HEK293 (cell line): ENCODE measurements around the gene HIRA.

Experiments used
- CTCF ChIA-PET: fragments of 350-600 bp; formaldehyde crosslinking; extraction: SDS; loops from one replicate; lab custom pipeline; 2021; ENCODE audit warnings: antibody characterized with exemption; lab: Yijun Ruan, JAX
- POLR2A ChIA-PET: fragments of 300-600 bp; formaldehyde crosslinking; extraction: SDS; loops from one replicate; lab custom pipeline; 2020; ENCODE audit warnings: antibody characterized with exemption, inconsistent platforms; lab: Yijun Ruan, JAX
- H3K27ac ChIP-seq: fragments of 200-500 bp; sonication (Bioruptor generic); 2 replicates; pipeline ENCODE4 v1.5.1; 2014; ENCODE audit warnings: low read depth, low read length, control low read depth, inconsistent platforms; ENCODE audit errors: extremely low read depth
- H3K36me3 ChIP-seq, 2 experiments: fragments of 200-500 bp in 1 of 2; sonication (Bioruptor generic) in 1 of 2; 1 replicate in 1 of 2; 2 replicates in 1 of 2; pipeline ENCODE4 v1.5.1; 2014 to 2017; ENCODE audit warnings: inconsistent platforms in 2 of 2, low read length in 2 of 2; ENCODE audit not compliant: control insufficient read depth in 2 of 2, insufficient read depth in 1 of 2
- H3K4me1 ChIP-seq: fragments of 200-500 bp; sonication (Bioruptor generic); 2 replicates; pipeline ENCODE4 v1.5.1; 2014; ENCODE audit warnings: mild to moderate bottlenecking, low read length, inconsistent platforms; ENCODE audit not compliant: control insufficient read depth, insufficient read depth
- H3K4me3 ChIP-seq: 2 replicates; pipeline ENCODE4 v1.5.1; 2011; ENCODE audit warnings: low read depth, mild to moderate bottlenecking, control low read depth, low read length, moderate library complexity
- H3K9me3 ChIP-seq: fragments of 200-500 bp; sonication (Bioruptor generic); 2 replicates; pipeline ENCODE4 v1.5.1; 2014; ENCODE audit warnings: low read depth, low read length, inconsistent platforms; ENCODE audit not compliant: control insufficient read depth, insufficient read depth
- FEZF1 ChIP-seq: fragments of 450-650 bp; formaldehyde crosslinking; IDR thresholded peaks from 2 replicates; pipeline ENCODE4 v1.5.1; 2016; ENCODE audit warnings: missing biosample characterization, missing genetic modification characterization
- GLIS2 ChIP-seq: fragments of 450-650 bp; formaldehyde crosslinking; IDR thresholded peaks from 2 replicates; pipeline ENCODE4 v1.5.1; 2016; ENCODE audit warnings: missing biosample characterization, missing genetic modification characterization
- HOXD13 ChIP-seq: sonication (generic); formaldehyde crosslinking; IDR thresholded peaks from 2 replicates; pipeline ENCODE4 v1.8.0; 2022; ENCODE audit warnings: missing genetic modification reagents, borderline replicate concordance
- RBAK ChIP-seq: fragments of 450-650 bp; formaldehyde crosslinking; IDR thresholded peaks from 2 replicates; pipeline ENCODE4 v1.5.1; 2016; ENCODE audit warnings: missing biosample characterization, missing genetic modification characterization
- SP2 ChIP-seq: fragments of 450-650 bp; formaldehyde crosslinking; IDR thresholded peaks from 2 replicates; pipeline ENCODE4 v1.5.1; 2016; ENCODE audit warnings: missing biosample characterization, missing genetic modification characterization
- ZBTB7A ChIP-seq: fragments of 450-650 bp; formaldehyde crosslinking; IDR thresholded peaks from 2 replicates; pipeline ENCODE4 v1.5.1; 2016; ENCODE audit warnings: low read depth, missing biosample characterization, missing genetic modification characterization
- ZFP37 ChIP-seq: fragments of 450-650 bp; formaldehyde crosslinking; IDR thresholded peaks from 2 replicates; pipeline ENCODE4 v1.5.1; 2016; ENCODE audit warnings: missing biosample characterization, missing genetic modification characterization
- ZNF19 ChIP-seq: fragments of 450-650 bp; formaldehyde crosslinking; IDR thresholded peaks from 2 replicates; pipeline ENCODE4; 2016; ENCODE audit warnings: missing biosample characterization, missing genetic modification characterization, low read depth
- ZNF202 ChIP-seq: fragments of 450-650 bp; formaldehyde crosslinking; IDR thresholded peaks from 2 replicates; pipeline ENCODE4 v1.5.1; 2016; ENCODE audit warnings: missing biosample characterization, missing genetic modification characterization, borderline replicate concordance
- ZNF24 ChIP-seq: fragments of 450-650 bp; formaldehyde crosslinking; IDR thresholded peaks from 2 replicates; pipeline ENCODE4 v1.5.1; 2016; ENCODE audit warnings: missing biosample characterization, missing genetic modification characterization
- ZNF394 ChIP-seq: fragments of 450-650 bp; formaldehyde crosslinking; IDR thresholded peaks from 2 replicates; pipeline ENCODE4 v1.5.1; 2016; ENCODE audit warnings: missing biosample characterization, missing genetic modification characterization, mild to moderate bottlenecking, moderate library complexity, borderline replicate concordance
- ZNF404 ChIP-seq: fragments of 450-650 bp; formaldehyde crosslinking; IDR thresholded peaks from 2 replicates; pipeline ENCODE4 v1.5.1; 2017; ENCODE audit warnings: missing biosample characterization, missing genetic modification characterization
- ZNF426 ChIP-seq: fragments of 450-650 bp; formaldehyde crosslinking; IDR thresholded peaks from 2 replicates; pipeline ENCODE4 v1.5.1; 2017; ENCODE audit warnings: missing biosample characterization, missing genetic modification characterization, mild to moderate bottlenecking, inconsistent platforms, moderate library complexity
- ZNF521 ChIP-seq: fragments of 450-650 bp; formaldehyde crosslinking; IDR thresholded peaks from 2 replicates; pipeline ENCODE4 v1.5.1; 2017; ENCODE audit warnings: missing biosample characterization, mild to moderate bottlenecking, missing genetic modification characterization
- ZNF530 ChIP-seq: fragments of 450-650 bp; formaldehyde crosslinking; IDR thresholded peaks from 2 replicates; pipeline ENCODE4 v1.5.1; 2016; ENCODE audit warnings: low read depth, missing biosample characterization, missing genetic modification characterization
- ZNF585B ChIP-seq: fragments of 450-650 bp; formaldehyde crosslinking; IDR thresholded peaks from 2 replicates; pipeline ENCODE4 v1.5.1; 2016; ENCODE audit warnings: missing biosample characterization, missing genetic modification characterization
- ZNF623 ChIP-seq: fragments of 450-650 bp; formaldehyde crosslinking; IDR thresholded peaks from 2 replicates; pipeline ENCODE4 v1.5.1; 2016; ENCODE audit warnings: missing biosample characterization, missing genetic modification characterization
- ZNF626 ChIP-seq: fragments of 450-650 bp; sonication (Bioruptor Pico); formaldehyde crosslinking; IDR thresholded peaks from 2 replicates; pipeline ENCODE4 v1.5.1; 2018; ENCODE audit warnings: missing biosample characterization, missing genetic modification characterization, inconsistent platforms
- ZNF658 ChIP-seq: fragments of 450-650 bp; formaldehyde crosslinking; IDR thresholded peaks from 2 replicates; pipeline ENCODE4; 2016; ENCODE audit warnings: missing biosample characterization, missing genetic modification characterization
- ZNF670 ChIP-seq: fragments of 450-650 bp; formaldehyde crosslinking; IDR thresholded peaks from 2 replicates; pipeline ENCODE4 v1.5.1; 2016; ENCODE audit warnings: missing biosample characterization, missing genetic modification characterization, low read depth
- ZNF792 ChIP-seq: fragments of 450-650 bp; formaldehyde crosslinking; IDR thresholded peaks from 2 replicates; pipeline ENCODE4 v1.5.1; 2016; ENCODE audit warnings: missing biosample characterization, missing genetic modification characterization
- ZNF830 ChIP-seq: fragments of 450-650 bp; IDR thresholded peaks from 2 replicates; pipeline ENCODE4 v1.5.0; 2018; ENCODE audit warnings: missing biosample characterization, missing genetic modification characterization, low read depth, mild to moderate bottlenecking, moderate library complexity
- ZSCAN23 ChIP-seq: fragments of 450-650 bp; formaldehyde crosslinking; IDR thresholded peaks from 2 replicates; pipeline ENCODE4 v1.5.1; 2016; ENCODE audit warnings: missing biosample characterization, missing genetic modification characterization
- TF ChIP-seq, protein P1 (sequence below): fragments of 450-650 bp; formaldehyde crosslinking; IDR thresholded peaks from 2 replicates; pipeline ENCODE4 v1.5.1; 2016; ENCODE audit warnings: missing biosample characterization, missing genetic modification characterization
- TF ChIP-seq, protein P2 (sequence below): fragments of 450-650 bp; IDR thresholded peaks from 2 replicates; pipeline ENCODE4 v1.5.1; 2018; ENCODE audit warnings: missing biosample characterization, missing genetic modification characterization
- TF ChIP-seq, protein P3 (sequence below): fragments of 450-650 bp; formaldehyde crosslinking; IDR thresholded peaks from 2 replicates; pipeline ENCODE4 v1.5.1; 2017; ENCODE audit warnings: missing biosample characterization, missing genetic modification characterization
- TF ChIP-seq, protein P4 (sequence below): fragments of 450-650 bp; formaldehyde crosslinking; IDR thresholded peaks from 2 replicates; pipeline ENCODE4 v1.5.1; 2016; ENCODE audit warnings: missing biosample characterization, missing genetic modification characterization, borderline replicate concordance

HIRA gene

DNA sequence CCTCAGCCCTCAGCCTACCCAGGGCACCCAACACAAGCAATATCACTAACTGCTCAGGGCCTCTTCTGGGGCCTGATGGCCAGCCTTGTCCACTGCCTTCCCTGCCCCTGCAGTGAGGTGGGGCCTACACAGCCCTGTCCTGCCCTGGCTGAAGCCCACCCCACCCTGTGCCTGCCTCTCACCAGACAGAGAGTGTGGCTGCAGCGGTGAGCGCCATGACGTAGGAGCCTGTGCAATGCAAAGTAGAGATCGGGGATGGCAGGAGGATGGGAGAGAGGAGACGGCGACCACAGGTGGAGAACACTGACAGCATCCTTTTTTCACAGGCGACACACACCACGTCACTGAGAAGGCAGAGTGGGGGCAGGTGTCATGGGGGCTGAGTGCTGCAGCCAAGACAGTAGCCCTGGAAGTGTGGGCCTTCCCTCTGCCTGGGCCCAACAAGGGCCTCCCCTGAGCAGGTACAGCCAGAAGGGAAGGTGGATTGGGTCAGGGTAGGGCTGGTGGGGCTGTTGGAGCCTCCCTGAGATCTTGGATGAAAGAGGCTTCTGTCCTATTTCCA, 74.7 kb downstream of the HIRA start:
- H3K4me1 ChIP-seq: no peaks in the 10 kb centered on the region
- ChIA-PET CTCF (interaction anchor here (0.6 kb wide), 1 partner anchor 141 kb away, joined by 3 read pairs; no protein-coding TSS in a partner anchor), POLR2A (no interaction called here)
- peaks cover 9 to 99% of the 10 kb centered on the region in 2 experiments; a peak in 2 of 3 replicates for H3K36me3 ChIP-seq
- H3K9me3 ChIP-seq: no peaks in the 10 kb centered on the region
- H3K27ac ChIP-seq: no peak overlapping the region
- TF ChIP-seq, protein P1, sequence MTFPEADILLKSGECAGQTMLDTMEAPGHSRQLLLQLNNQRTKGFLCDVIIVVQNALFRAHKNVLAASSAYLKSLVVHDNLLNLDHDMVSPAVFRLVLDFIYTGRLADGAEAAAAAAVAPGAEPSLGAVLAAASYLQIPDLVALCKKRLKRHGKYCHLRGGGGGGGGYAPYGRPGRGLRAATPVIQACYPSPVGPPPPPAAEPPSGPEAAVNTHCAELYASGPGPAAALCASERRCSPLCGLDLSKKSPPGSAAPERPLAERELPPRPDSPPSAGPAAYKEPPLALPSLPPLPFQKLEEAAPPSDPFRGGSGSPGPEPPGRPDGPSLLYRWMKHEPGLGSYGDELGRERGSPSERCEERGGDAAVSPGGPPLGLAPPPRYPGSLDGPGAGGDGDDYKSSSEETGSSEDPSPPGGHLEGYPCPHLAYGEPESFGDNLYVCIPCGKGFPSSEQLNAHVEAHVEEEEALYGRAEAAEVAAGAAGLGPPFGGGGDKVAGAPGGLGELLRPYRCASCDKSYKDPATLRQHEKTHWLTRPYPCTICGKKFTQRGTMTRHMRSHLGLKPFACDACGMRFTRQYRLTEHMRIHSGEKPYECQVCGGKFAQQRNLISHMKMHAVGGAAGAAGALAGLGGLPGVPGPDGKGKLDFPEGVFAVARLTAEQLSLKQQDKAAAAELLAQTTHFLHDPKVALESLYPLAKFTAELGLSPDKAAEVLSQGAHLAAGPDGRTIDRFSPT (tag by site-specific recombination): no peak
- TF ChIP-seq ZNF394 (tag by site-specific recombination) (no peak), ZNF792 (tag by site-specific recombination) (no peak), ZNF658 (tag by site-specific recombination) (no peak), ZNF19 (tag by site-specific recombination) (no peak)
- TF ChIP-seq, all 188 proteins: peak for 0
- no peak overlapping the region for H3K4me3 ChIP-seq

DNA sequence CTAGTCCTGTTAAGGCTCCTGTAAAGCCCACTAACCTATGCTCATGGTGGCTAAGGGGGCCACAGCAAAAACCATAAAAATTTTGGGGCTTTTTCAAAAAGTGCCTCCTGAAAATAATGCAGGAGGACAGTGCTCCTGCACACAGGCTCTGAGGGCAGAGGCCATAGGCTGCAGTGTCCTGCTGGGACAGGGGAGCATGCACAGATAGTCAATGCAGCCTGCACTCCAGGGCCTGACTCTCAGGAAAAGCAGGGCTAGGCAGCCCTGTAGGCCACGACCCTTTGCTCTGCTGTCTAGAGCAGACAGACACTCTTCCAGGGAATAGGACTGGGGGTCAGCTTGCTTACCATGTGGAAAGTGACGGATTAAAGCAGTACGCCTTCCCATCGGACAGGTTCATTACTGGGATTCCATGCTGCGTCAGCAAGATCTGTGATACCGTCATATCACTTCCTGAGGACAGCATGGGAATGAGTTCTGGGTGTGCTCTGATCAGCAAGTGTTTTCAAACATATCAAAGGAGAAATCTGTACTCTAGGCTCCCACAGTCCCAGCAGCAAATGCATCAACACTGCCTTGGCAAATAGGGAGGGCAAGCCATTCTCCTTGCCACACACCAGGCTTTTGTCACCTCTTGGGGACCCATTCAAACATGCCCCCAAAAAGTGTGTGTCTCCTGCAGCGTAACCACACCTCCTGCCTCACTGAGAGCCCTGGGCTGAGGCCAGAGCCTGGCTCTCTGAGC, 75.9 kb downstream of the HIRA start:
- peaks cover 9 to 99% of the 10 kb centered on the region in 2 experiments; a peak in 2 of 3 replicates for H3K36me3 ChIP-seq
- ChIA-PET POLR2A (interaction anchor here (0.6 kb wide), 1 partner anchor 23 kb away, joined by 3 read pairs; no protein-coding TSS in a partner anchor), CTCF (interaction anchor here (0.6 to 0.7 kb wide), 2 partner anchors 60 to 167 kb away, joined by 3 read pairs; no protein-coding TSS in a partner anchor)

DNA sequence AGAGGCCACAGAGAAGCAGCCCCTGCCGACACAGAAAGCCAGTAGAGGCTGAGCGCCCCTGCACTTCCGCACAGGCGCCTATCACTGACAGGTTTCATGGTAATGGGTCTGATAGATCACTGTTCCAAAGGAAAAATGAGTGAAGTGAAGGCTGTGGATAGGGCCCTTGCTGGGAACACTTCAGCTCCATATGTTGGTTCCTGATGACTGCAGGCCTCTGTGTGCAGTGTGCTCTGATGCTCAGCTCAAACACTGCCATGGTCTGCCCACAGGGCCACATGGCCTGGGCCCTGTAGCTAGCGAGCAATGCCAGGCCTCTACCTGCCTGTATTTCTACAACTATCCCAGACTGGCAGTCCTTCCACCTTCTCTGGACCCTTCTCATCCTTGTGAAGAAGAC, 77.3 kb downstream of the HIRA start:
- CTCF ChIA-PET: interaction anchor here (0.7 kb wide), 1 partner anchor 130 kb away, joined by 3 read pairs; no protein-coding TSS in a partner anchor
- Histone ChIP-seq H3K36me3 (peaks cover 6 to 99% of the 10 kb centered on the region in 2 experiments; a peak in 2 of 3 replicates), H3K27ac (no peak overlapping the region), H3K4me3 (no peak overlapping the region), H3K9me3 (no peaks in the 10 kb centered on the region), H3K4me1 (no peaks in the 10 kb centered on the region)
- POLR2A ChIA-PET: no interaction called here
- TF ChIP-seq, protein P2, sequence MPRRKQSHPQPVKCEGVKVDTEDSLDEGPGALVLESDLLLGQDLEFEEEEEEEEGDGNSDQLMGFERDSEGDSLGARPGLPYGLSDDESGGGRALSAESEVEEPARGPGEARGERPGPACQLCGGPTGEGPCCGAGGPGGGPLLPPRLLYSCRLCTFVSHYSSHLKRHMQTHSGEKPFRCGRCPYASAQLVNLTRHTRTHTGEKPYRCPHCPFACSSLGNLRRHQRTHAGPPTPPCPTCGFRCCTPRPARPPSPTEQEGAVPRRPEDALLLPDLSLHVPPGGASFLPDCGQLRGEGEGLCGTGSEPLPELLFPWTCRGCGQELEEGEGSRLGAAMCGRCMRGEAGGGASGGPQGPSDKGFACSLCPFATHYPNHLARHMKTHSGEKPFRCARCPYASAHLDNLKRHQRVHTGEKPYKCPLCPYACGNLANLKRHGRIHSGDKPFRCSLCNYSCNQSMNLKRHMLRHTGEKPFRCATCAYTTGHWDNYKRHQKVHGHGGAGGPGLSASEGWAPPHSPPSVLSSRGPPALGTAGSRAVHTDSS: no peak
- TF ChIP-seq ZBTB7A (no peak), HOXD13 (CRISPR knock-in tag) (no peak), ZNF670 (tag by site-specific recombination) (no peak), ZNF202 (tag by site-specific recombination) (no peak), RBAK (tag by site-specific recombination) (no peak), ZNF404 (tag by site-specific recombination) (no peak), ZNF19 (tag by site-specific recombination) (no peak), ZFP37 (tag by site-specific recombination) (no peak), ZNF623 (tag by site-specific recombination) (no peak), ZNF585B (tag by site-specific recombination) (no peak), FEZF1 (tag by site-specific recombination) (no peak)
- TF ChIP-seq, protein P3, sequence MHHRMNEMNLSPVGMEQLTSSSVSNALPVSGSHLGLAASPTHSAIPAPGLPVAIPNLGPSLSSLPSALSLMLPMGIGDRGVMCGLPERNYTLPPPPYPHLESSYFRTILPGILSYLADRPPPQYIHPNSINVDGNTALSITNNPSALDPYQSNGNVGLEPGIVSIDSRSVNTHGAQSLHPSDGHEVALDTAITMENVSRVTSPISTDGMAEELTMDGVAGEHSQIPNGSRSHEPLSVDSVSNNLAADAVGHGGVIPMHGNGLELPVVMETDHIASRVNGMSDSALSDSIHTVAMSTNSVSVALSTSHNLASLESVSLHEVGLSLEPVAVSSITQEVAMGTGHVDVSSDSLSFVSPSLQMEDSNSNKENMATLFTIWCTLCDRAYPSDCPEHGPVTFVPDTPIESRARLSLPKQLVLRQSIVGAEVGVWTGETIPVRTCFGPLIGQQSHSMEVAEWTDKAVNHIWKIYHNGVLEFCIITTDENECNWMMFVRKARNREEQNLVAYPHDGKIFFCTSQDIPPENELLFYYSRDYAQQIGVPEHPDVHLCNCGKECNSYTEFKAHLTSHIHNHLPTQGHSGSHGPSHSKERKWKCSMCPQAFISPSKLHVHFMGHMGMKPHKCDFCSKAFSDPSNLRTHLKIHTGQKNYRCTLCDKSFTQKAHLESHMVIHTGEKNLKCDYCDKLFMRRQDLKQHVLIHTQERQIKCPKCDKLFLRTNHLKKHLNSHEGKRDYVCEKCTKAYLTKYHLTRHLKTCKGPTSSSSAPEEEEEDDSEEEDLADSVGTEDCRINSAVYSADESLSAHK (tag by site-specific recombination): no peak
- TF ChIP-seq, protein P4, sequence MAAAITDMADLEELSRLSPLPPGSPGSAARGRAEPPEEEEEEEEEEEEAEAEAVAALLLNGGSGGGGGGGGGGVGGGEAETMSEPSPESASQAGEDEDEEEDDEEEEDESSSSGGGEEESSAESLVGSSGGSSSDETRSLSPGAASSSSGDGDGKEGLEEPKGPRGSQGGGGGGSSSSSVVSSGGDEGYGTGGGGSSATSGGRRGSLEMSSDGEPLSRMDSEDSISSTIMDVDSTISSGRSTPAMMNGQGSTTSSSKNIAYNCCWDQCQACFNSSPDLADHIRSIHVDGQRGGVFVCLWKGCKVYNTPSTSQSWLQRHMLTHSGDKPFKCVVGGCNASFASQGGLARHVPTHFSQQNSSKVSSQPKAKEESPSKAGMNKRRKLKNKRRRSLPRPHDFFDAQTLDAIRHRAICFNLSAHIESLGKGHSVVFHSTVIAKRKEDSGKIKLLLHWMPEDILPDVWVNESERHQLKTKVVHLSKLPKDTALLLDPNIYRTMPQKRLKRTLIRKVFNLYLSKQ (tag by site-specific recombination): no peak

More for the DNA sequence above, 75.9 kb downstream of the HIRA start:
- H3K27ac ChIP-seq: no peak overlapping the region
- H3K4me1 ChIP-seq: no peaks in the 10 kb centered on the region
- no peak overlapping the region for H3K4me3 ChIP-seq
- TF ChIP-seq ZNF530 (tag by site-specific recombination) (no peak), ZNF626 (tag by site-specific recombination) (no peak), ZNF585B (tag by site-specific recombination) (no peak), ZSCAN23 (tag by site-specific recombination) (no peak), ZNF24 (no peak), GLIS2 (tag by site-specific recombination) (no peak), ZNF830 (tag by site-specific recombination) (no peak), ZNF521 (tag by site-specific recombination) (no peak), ZNF426 (tag by site-specific recombination) (no peak), SP2 (tag by site-specific recombination) (no peak)
- H3K9me3 ChIP-seq: no peaks in the 10 kb centered on the region
